CD14-positive monocyte (primary cell): ENCODE measurements around the gene SUCLG2. TPM values are rescaled to one million over a fixed set of nuclear protein-coding genes. Genes with fewer than 3 reads are reported as not detected.

ENCODE experiments used
- DNase-seq, 3 donors: peaks; one replicate each; pipeline ENCODE4 v3.0.0-alpha.2; 2011 to 2022
- H2AFZ ChIP-seq: 2 replicates; pipeline ENCODE4 v1.6.0; 2012; ENCODE audit warnings: mild to moderate bottlenecking, low read depth, low read length, inconsistent platforms; ENCODE audit not compliant: insufficient read depth, poor library complexity, severe bottlenecking
- H3K27ac ChIP-seq, 2 donors: 1 replicate in 1 of 2; 2 replicates in 1 of 2; pipeline ENCODE4 v1.5.1; 2012 to 2013; ENCODE audit warnings: low read length in 2 of 2, control low read depth in 1 of 2, inconsistent platforms in 1 of 2, low read depth in 1 of 2, mild to moderate bottlenecking in 1 of 2
- H3K27me3 ChIP-seq, 2 donors: one replicate each; pipeline versions ENCODE4 v1.6.0 to v1.6.1; 2011 to 2013; ENCODE audit warnings: low read length in 2 of 2; ENCODE audit not compliant: control insufficient read depth in 2 of 2, insufficient read depth in 2 of 2
- H3K36me3 ChIP-seq, 2 donors: replicated peaks in 1 of 2; 1 replicate in 1 of 2; 2 replicates in 1 of 2; pipeline versions ENCODE4 v1.5.1 to v1.6.1; 2012 to 2013; ENCODE audit warnings: low read length in 2 of 2, control low read depth in 1 of 2, inconsistent platforms in 1 of 2, mild to moderate bottlenecking in 1 of 2; ENCODE audit not compliant: insufficient read depth in 2 of 2, control insufficient read depth in 1 of 2
- H3K4me1 ChIP-seq, 2 donors: 1 replicate in 1 of 2; 2 replicates in 1 of 2; pipeline versions ENCODE4 v1.5.1 to v1.6.1; 2012 to 2013; ENCODE audit warnings: low read length in 2 of 2, control low read depth in 1 of 2, inconsistent platforms in 1 of 2, mild to moderate bottlenecking in 1 of 2, moderate library complexity in 1 of 2; ENCODE audit not compliant: insufficient read depth in 2 of 2, control insufficient read depth in 1 of 2
- H3K4me2 ChIP-seq: replicated peaks from 2 replicates; pipeline ENCODE3; 2012; ENCODE audit warnings: low read length, moderate library complexity, mild to moderate bottlenecking; ENCODE audit not compliant: poor library complexity, severe bottlenecking; ENCODE audit errors: extremely low read depth
- H3K4me3 ChIP-seq, 3 experiments: fragments of 200-600 bp in 1 of 3; sonication (generic) in 1 of 3; replicated peaks in 1 of 3; 1 replicate in 2 of 3; 2 replicates in 1 of 3; pipeline ENCODE4 v1.5.1; 2011 to 2013; ENCODE audit warnings: low read length in 3 of 3, mild to moderate bottlenecking in 3 of 3, control low read depth in 2 of 3, low read depth in 2 of 3, inconsistent platforms in 1 of 3, moderate library complexity in 1 of 3
- H3K79me2 ChIP-seq: 2 replicates; pipeline ENCODE4 v1.6.0; 2012; ENCODE audit warnings: mild to moderate bottlenecking, control low read depth, inconsistent platforms, low read length, moderate library complexity; ENCODE audit not compliant: insufficient read depth
- H3K9ac ChIP-seq: 2 replicates; pipeline ENCODE4 v1.6.0; 2017; ENCODE audit warnings: low read length, mild to moderate bottlenecking; ENCODE audit not compliant: insufficient read depth, poor library complexity, severe bottlenecking
- H3K9me3 ChIP-seq, 2 donors: replicated peaks in 1 of 2; 1 replicate in 1 of 2; 2 replicates in 1 of 2; pipeline versions ENCODE4 v1.5.1 to v1.6.1; 2012 to 2013; ENCODE audit warnings: low read length in 2 of 2, control low read depth in 1 of 2; ENCODE audit not compliant: control insufficient read depth in 1 of 2, insufficient read depth in 1 of 2
- H4K20me1 ChIP-seq: 2 replicates; pipeline ENCODE4 v1.6.0; 2012; ENCODE audit warnings: mild to moderate bottlenecking, low read length, control low read depth, moderate library complexity; ENCODE audit not compliant: insufficient read depth
- H3K27ac Mint-ChIP-seq, 7 donors: one replicate each; pipeline ENCODE4 v1.8.0; 2020; ENCODE audit warnings: mild to moderate bottlenecking in 7 of 7, mixed read lengths in 7 of 7, moderate library complexity in 6 of 7, inconsistent platforms in 2 of 7
- H3K27me3 Mint-ChIP-seq, 3 donors: one replicate each; pipeline ENCODE4 v1.8.0; 2021 to 2022; ENCODE audit warnings: low read depth in 3 of 3, mild to moderate bottlenecking in 3 of 3, mixed read lengths in 3 of 3, moderate library complexity in 3 of 3, inconsistent platforms in 1 of 3
- H3K36me3 Mint-ChIP-seq, 2 donors: one replicate each; pipeline ENCODE4 v1.8.0; 2020; ENCODE audit warnings: mixed read lengths in 2 of 2, inconsistent platforms in 1 of 2, mild to moderate bottlenecking in 1 of 2
- H3K4me1 Mint-ChIP-seq: one replicate; pipeline ENCODE4 v1.8.0; 2020; ENCODE audit warnings: mild to moderate bottlenecking, mixed read lengths
- H3K4me3 Mint-ChIP-seq, 2 donors: one replicate each; pipeline ENCODE4 v1.8.0; 2020; ENCODE audit warnings: mild to moderate bottlenecking in 2 of 2, mixed read lengths in 2 of 2, moderate library complexity in 1 of 2
- H3K9me3 Mint-ChIP-seq, 7 donors: one replicate each; pipeline ENCODE4 v1.8.0; 2020 to 2022; ENCODE audit warnings: mixed read lengths in 7 of 7, mild to moderate bottlenecking in 6 of 7, moderate library complexity in 6 of 7, inconsistent platforms in 2 of 7
- WGBS: methylation state at CpG from one replicate; pipeline ENCODE4 v1.1.5; 2013; ENCODE audit warnings: missing lambda C conversion rate; ENCODE audit not compliant: insufficient coverage; 5-methylcytosine and 5-hydroxymethylcytosine counted together
- intact Hi-C, 2 donors: fragments of 100-400 bp; cut with micrococcal nuclease; formaldehyde crosslinking; loops; one replicate each; pipeline versions ENCODE4 v1.15.0 to v1.15.1; 2023
- polyA plus RNA-seq, 3 donors: library from polyadenylated mRNA; depleted of rRNA in 1 of 3; unstranded in 2 of 3; stranded (reverse) in 1 of 3; fragments of 300-500 nt in 2 of 3; fragments of >200 nt in 1 of 3; fragmentation: Illumina TruSeq in 2 of 3; gene quantifications; 1 replicate in 2 of 3; 2 replicates in 1 of 3; pipeline ENCODE4 v1.2.3, GENCODE V29; 2012 to 2021
- TF ChIP-seq, protein P1 (sequence below): fragments of 200-600 bp; IDR thresholded peaks from one replicate; pipeline ENCODE4 v1.8.0; 2022; ENCODE audit warnings: antibody characterized with exemption, mild to moderate bottlenecking

SUCLG2 gene
- polyA plus RNA-seq, 3 donors: 10.8 to 37.5 (median 32.9) TPM

DNA sequence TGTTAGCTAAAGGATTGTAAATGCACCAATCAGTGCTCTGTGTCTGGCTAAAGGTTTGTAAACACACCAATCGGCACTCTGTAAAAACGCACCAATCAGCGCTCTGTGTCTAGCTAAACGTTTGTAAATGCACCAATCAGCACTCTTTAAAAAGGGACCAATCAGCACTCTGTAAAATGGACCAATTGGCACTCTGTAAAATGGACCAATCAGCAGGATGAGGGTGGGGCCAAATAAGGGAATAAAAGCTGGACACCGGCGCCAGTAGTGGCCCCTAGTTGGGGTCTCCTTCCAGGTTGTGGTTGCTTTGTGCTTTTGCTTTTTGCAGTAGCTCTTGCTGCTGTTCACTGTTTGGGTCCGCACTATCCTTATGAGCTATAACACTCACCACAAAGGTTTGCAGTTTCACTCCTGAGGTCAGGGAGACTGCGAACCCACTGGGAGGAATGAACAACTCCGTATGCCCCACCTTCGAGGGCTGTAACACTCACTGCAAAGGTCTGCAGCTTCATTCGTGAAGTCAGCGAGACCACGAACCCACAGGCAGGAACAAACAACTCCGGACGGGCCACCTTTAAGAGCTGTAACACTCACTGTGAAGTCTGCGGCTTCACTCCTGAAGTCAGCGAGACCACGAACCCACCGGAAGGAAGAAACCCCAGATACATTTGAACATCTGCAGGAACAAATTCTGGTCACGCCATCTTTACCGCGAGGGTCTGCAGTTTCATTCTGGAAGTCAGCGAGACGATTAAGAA, 1.1 kb upstream of the SUCLG2 start:
- Histone ChIP-seq H2AFZ (peak overlapping the region; percentile 92), H3K79me2 (peaks cover 27% of the 10 kb centered on the region), H3K4me1 (peaks cover 27 to 34% of the 10 kb centered on the region in 2 donors), H4K20me1 (peaks cover 21% of the 10 kb centered on the region), H3K4me2 (peak overlapping the region; percentile 80), H3K27ac (no peak overlapping the region), H3K27me3 (peaks cover 31 to 34% of the 10 kb centered on the region in 2 donors), H3K9me3 (peaks cover 0 to 4% of the 10 kb centered on the region in 2 donors), H3K36me3 (peaks cover 0 to 5% of the 10 kb centered on the region in 2 donors), H3K9ac (no peak overlapping the region), H3K4me3 (peak overlapping the region; percentile 38 to 88 (median 55))
- intact Hi-C loops: no loop called here
- Mint-ChIP-seq H3K9me3 (peaks cover 0 to 12% (median 9%) of the 10 kb centered on the region in 7 donors), H3K27me3 (peaks cover 10 to 36% (median 35%) of the 10 kb centered on the region in 3 donors), H3K4me3 (peak overlapping the region; percentile 82 to 94), H3K4me1 (peaks cover 43% of the 10 kb centered on the region), H3K27ac (peak overlapping the region in 2 of 7 donors; percentile 71 to 77), H3K36me3 (peaks cover 10 to 16% of the 10 kb centered on the region in 2 donors)
- WGBS: 1% methylated on average over 16 of the region's 24 CpGs
- DNase-seq: peak in 2 of 3 donors; percentile 34 to 38
- TF ChIP-seq, protein P1, sequence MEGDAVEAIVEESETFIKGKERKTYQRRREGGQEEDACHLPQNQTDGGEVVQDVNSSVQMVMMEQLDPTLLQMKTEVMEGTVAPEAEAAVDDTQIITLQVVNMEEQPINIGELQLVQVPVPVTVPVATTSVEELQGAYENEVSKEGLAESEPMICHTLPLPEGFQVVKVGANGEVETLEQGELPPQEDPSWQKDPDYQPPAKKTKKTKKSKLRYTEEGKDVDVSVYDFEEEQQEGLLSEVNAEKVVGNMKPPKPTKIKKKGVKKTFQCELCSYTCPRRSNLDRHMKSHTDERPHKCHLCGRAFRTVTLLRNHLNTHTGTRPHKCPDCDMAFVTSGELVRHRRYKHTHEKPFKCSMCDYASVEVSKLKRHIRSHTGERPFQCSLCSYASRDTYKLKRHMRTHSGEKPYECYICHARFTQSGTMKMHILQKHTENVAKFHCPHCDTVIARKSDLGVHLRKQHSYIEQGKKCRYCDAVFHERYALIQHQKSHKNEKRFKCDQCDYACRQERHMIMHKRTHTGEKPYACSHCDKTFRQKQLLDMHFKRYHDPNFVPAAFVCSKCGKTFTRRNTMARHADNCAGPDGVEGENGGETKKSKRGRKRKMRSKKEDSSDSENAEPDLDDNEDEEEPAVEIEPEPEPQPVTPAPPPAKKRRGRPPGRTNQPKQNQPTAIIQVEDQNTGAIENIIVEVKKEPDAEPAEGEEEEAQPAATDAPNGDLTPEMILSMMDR: no peak

DNA sequence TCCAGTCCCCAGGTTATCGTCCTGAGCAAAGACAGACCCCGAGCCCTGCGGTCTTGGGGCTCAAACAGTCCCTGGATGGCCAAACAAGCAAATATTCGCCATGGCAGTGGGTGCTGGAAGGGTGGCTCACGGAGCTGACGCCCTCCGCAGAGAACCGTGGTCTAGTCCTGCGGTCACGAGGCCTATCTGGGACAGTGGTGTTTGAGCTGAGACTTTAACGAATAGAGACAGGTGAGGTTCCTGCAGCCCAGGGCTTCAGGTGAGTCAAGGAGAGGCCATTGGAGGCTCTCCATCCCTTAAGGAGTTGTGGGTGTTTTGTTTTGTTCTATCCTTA, 399 bp upstream of the SUCLG2 start:
- no peak for DNase-seq
- intact Hi-C loops: no loop called here
- TF ChIP-seq, protein P1: no peak

More for the DNA sequence above, 399 bp upstream of the SUCLG2 start:
- Histone ChIP-seq H3K79me2 (peaks cover 27% of the 10 kb centered on the region), H3K4me3 (peak overlapping the region; percentile 67 to 88 (median 82)), H4K20me1 (peaks cover 25% of the 10 kb centered on the region), H3K9me3 (peaks cover 0 to 4% of the 10 kb centered on the region in 2 donors), H2AFZ (peak overlapping the region; percentile 92), H3K27me3 (peaks cover 29 to 34% of the 10 kb centered on the region in 2 donors), H3K4me2 (peak overlapping the region; percentile 81), H3K27ac (peak overlapping the region; percentile 63 to 90), H3K9ac (peak overlapping the region; percentile 90), H3K36me3 (peaks cover 0 to 5% of the 10 kb centered on the region in 2 donors), H3K4me1 (peaks cover 27 to 34% of the 10 kb centered on the region in 2 donors)
- H3K4me1 Mint-ChIP-seq: peaks cover 46% of the 10 kb centered on the region
- peak overlapping the region; percentile 82 to 94 for H3K4me3 Mint-ChIP-seq
- H3K36me3 Mint-ChIP-seq: peaks cover 10 to 16% of the 10 kb centered on the region in 2 donors
- H3K27me3 Mint-ChIP-seq: peaks cover 10 to 35% (median 33%) of the 10 kb centered on the region in 3 donors
- H3K27ac Mint-ChIP-seq: peak overlapping the region in 4 of 7 donors; percentile 11 to 54 (median 30)
- whole genome bisulfite sequencing: 31% methylated on average over 10 of the region's 11 CpGs
- peaks cover 0 to 12% (median 9%) of the 10 kb centered on the region in 7 donors for H3K9me3 Mint-ChIP-seq
